Activated CD4-positive, alpha-beta T cell treated with anti-CD3 and anti-CD28 coated beads for 48 hours (primary cell): Measurements from ENCODE around the gene TMEM54.
"Not testable (repeated sequence)": the region's sequence is repeated elsewhere in the genome, so short reads cannot be mapped to it uniquely, and the experiment has no call there.

Experiments used
- DNase-seq: peaks from one replicate; pipeline ENCODE4 v3.0.0-alpha.2; 2020

Gene TMEM54

GRCh38 chr1:32918179-32918578 is 17.0 kb upstream of the TMEM54 start:
- DNase-seq = no peak

- no peak for DNase-seq
Measured at GRCh38 chr1:32917521-32917920, 16.3 kb upstream of the TMEM54 start.

- no peak for DNase-seq
Measured at GRCh38 chr1:32915766-32916706, 14.8 kb upstream of the TMEM54 start.

- DNase-seq = no peak
Measured at GRCh38 chr1:32910319-32910718, 9.1 kb upstream of the TMEM54 start.

DNA sequence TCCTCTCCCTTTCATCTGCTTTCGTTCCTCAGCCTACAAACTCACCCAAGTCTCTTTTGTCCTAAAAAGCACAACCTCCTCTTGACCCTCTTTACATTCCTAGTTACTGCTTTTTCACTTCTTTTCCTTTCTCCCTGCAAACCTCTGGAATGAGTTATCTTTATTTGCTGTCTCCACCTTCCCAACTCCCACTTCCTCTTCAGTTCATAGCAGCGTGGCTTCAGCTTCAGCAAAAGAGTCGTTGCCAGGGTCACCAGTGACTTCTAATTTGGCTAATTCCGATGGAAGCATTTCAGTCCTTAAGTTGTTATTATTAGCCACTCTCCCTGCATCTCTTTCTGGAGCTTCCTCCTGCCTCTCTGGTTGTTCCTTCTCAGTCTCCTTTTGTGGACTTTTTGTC is 6.2 kb upstream of the TMEM54 start:
- DNase-seq = no peak

- no peak for DNase-seq
Measured at GRCh38 chr1:32906654-32907053, 5.5 kb upstream of the TMEM54 start.

DNA sequence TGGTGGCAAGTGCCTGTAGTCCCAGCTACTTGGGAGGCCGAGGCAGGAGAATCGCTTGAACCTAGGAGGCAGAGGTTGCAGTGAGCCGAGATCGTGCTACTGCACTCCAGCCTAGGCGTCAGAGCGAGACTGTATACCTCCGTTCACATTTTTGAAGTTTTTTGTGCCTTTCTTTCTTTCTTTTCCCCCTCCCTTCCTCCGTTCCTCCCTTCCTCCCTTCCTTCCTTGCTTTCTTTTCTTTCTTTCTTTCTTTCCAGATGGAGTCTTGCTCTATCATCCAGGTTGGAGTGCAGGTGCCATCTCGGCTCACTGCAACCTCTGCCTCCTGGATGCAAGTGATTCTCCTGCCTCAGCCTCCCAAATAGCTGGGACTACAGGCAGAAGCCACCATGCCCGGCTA is 4.4 kb upstream of the TMEM54 start:
- DNase-seq = not testable (repeated sequence)

- no peak for DNase-seq
Measured at GRCh38 chr1:32904797-32905196, 3.6 kb upstream of the TMEM54 start.

GRCh38 chr1:32903991-32904785 is 3.0 kb upstream of the TMEM54 start:
- no peak for DNase-seq

- DNase-seq = no peak
Measured at GRCh38 chr1:32902535-32902920, 1.3 kb upstream of the TMEM54 start.

DNA sequence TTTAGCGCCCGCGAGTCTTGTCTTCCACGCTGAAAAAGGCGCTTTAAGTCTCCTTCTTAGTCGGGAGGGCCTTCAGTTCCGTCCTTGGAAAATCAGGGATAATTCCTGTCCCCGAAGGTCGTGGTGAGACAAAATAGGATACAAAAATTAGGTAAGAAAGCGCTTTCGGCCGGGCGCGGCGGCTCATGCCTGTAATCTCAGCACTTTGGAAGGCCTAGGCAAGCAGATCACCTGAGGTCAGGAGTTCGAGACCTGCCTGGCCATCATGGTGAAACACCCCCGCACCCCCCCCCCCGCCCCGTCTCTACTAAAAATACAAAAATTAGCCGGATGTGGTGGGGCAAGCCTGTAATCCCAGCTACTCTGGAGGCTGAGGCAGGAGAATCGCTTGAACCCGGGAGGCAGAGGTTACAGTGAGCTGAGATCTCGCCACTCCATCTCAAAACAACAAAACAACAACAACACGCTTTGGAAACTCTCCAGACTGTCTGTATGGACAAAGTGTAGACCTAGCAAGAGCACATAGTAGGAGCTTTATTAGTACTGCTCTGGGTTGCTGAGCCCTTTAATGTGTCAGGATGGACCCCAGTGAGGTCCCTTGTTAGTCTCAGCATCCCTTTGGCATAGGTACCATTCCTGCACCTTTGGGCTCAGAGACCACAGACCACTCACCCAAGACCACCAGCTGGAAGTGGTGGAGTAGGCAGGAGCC is 790 bp upstream of the TMEM54 start:
- no peak for DNase-seq

DNA sequence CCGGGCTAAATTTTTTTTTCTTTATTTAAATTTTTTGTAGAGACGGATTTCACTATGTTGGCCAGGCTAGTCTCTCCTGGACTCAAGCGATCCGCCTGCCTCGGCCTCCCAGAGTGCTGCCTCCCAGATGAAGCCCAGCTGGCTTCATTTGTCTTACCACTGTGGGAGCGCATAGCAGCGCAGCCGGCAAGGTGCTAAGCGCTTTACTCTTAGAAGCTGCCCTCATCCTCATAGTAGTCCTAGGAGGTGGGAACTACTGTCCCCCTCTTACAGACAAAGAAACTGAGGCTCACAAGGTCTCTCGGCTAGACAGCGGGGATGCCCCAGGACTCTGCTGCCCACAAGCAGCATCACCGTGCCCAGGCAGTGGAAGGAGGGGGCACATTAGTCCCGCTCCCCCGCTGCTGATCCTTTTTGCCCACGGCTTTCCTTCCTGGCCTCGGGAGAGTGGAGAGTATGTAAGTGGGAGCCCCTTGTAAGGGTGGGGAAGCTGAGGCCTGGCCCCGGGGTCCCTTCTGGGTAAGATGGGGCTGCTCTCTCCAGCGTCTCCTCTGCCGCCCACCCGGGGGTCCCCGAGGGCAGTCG is 726 bp downstream of the TMEM54 start:
- DNase-seq = no peak

DNA sequence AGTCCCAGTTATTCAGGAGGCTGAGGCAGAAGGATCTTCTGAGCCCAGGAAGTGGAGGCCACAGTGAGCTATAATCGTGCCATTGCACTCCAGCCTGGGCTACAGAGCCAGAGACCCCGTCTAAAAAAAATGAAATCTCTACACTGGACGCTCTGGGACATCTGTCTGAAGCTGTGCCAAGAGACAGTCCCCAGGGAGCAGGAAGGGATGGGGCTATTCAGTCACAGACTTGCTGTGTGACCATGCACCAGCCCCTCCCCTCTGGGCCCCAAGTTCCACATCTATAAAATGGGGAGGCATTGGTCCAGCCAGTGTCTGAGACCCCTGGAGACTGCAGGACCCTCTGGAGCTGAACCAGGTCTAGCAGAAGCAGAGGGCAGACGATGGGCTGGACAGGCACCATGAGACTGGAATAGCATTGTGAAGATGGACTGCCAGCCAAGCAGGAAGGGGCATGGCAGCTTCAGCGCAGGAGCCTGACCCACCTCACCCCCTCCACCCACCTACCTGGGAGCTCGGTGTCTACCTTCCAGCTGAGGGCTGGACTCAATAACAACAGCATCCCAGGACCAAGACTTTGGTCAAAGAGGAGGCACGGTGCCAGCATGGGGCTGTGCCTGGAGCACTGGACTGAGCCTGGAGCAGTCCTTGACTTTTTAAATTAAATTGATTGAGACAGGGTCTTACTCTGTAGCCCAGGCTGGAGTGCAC is 1.4 kb downstream of the TMEM54 start:
- no peak for DNase-seq

GRCh38 chr1:32898958-32899357 is 2.2 kb downstream of the TMEM54 start:
- DNase-seq = no peak

DNA sequence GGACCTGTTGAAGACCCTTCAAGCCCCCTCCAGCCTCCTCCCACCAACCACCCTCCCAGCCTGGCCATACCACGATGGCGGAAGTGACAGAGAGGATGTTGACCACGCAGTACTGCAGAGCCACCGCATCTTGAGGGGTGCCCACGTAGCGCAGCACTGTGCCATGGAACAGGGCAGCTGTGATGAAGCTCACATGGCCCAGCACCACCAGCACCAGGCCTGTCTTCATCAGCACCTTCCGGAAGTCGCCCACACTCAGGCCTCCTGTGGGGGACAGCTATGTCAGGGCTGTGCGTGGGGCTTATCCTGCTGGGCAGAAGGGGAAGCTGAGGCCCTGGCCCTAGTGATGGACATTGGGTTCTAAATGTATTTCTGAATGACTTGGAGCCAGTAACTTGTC is 3.1 kb downstream of the TMEM54 start:
- DNase-seq = no peak

DNA sequence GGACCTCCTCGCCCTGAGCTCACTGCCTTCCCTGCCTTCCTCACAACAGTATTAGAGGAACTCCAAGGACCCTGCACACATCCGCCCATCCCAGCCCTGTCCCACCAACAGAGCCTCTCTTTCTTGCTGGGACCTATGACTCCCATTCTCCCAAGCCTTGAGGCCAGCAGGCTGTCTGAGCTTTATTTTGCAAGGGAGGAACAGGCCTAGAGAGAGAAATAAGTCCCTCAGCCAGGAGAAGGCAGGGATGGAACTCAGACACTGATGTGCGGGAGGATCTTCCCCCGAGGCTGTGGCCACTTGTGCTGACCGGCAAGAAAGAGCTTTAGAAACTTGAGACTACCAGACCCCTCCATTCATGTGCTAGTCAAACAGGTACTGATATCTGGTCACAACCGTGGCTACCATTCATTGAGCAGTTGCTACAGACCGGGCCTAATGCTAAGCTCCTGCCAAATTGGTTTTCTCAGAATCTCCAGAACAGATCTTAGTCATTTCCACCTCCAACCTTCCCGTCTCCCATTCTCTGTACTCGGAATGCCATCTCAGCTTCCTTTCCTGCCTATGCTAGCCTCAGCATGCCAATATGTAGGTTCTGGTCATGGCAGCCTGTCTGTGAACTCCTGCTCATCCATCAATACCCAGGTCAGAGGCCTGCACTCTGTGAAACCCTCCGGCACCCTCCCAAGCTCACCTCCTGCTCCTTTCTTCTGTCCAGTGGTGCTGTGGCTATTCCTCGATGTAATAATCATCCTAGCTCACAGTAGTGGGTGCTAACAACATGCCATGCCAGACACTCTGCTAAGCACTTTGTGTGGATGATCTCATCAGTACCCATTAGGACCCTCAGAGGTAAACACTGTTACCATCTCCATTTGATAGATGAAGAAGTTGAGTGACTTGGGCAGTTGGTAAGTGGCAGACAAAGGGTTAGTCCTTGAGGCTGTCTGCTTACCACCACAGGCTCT is 3.8 kb downstream of the TMEM54 start:
- no peak for DNase-seq

DNA sequence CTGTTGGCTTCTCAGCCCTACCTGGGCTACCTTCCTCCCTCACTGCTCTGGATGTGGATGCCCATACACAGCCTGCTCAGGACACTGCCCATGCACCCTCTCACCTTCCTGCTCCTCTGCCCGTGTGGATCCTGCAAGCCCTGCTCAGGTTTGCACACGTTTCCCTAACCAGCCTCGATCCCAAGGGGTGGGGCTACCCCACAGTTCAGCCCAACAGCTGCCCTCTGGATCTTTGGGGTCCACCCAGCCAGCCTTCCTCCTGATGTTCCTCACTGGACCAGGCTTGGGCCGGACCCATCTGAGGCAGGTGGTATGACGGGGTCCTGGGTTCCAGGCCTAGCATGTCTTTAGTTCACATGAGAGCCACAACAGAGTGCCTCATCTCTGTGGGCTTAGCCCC is 4.7 kb downstream of the TMEM54 start:
- no peak for DNase-seq

GRCh38 chr1:32895325-32896215 is 5.6 kb downstream of the TMEM54 start:
- DNase-seq = no peak

GRCh38 chr1:32894681-32895080 is 6.5 kb downstream of the TMEM54 start:
- no peak for DNase-seq

- no peak for DNase-seq
Measured at GRCh38 chr1:32894019-32894600, 7.1 kb downstream of the TMEM54 start.
